T-helper 1 cell treated with Interleukin-12 subunit alpha and Interleukin-12 subunit beta and Interleukin-4 antibody, amounts not matched to agents 30 μg/mL and 1 μg/mL, for 36 hours (primary cell): ENCODE measurements around the gene PSEN2.

Experiments
- H3K27ac Mint-ChIP-seq: one replicate; pipeline ENCODE4 v1.8.0; 2021; ENCODE audit warnings: mild to moderate bottlenecking, mixed read lengths
- H3K27me3 Mint-ChIP-seq: one replicate; pipeline ENCODE4 v1.8.0; 2021; ENCODE audit warnings: low read depth, mixed read lengths
- H3K36me3 Mint-ChIP-seq: one replicate; pipeline ENCODE4 v1.8.0; 2021; ENCODE audit warnings: low read depth, mixed read lengths
- H3K4me1 Mint-ChIP-seq: one replicate; pipeline ENCODE4 v1.8.0; 2021; ENCODE audit warnings: low read depth, mixed read lengths
- H3K4me3 Mint-ChIP-seq: one replicate; pipeline ENCODE4 v1.8.0; 2021; ENCODE audit warnings: mild to moderate bottlenecking, moderate library complexity, mixed read lengths
- H3K9me3 Mint-ChIP-seq: one replicate; pipeline ENCODE4 v1.8.0; 2021; ENCODE audit warnings: mixed read lengths

PSEN2 gene

DNA sequence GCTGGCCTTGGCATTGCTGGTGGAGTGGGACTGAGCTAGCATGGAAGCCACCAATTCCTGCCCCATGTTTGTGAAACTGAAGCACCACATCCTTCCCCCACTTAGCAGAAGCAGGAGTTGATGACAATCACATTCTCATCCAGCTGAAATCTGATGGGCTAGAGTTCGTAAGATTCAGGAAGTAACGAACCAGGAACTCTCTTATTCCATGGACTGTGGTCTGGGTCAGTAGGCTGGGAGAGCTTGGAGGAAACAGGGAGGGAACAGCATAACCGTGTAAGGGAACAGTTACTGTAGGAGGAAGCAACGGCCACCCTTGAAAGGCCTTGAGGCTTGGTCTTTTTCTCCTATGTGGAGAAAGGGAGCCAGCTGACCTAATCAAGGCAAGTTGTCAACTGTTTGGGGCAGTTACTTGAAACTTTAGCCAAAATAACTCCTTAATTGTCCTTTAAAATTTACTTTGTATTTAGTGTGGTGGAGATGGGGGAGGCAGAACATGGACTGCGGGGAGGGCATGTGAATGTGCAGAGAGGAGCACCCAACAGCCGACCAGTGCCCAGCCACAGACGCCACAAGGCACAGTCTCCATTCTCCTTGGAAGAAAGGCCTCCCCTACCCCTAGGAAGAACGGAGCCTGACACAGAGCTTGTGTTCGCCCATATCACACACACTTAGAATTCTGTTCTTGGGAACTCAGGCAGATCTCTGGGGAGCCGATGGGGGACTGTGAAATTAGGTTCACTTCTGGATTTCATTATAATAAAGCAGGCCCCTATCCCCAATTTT lies 67.7 kb downstream of the PSEN2 start:
- Mint-ChIP-seq H3K36me3 (peaks cover 14% of the 10 kb centered on the region), H3K4me3 (peak overlapping the region; percentile 88), H3K4me1 (peaks cover 34% of the 10 kb centered on the region), H3K27ac (peak overlapping the region; percentile 97), H3K9me3 (peaks cover 25% of the 10 kb centered on the region), H3K27me3 (no peaks in the 10 kb centered on the region)

DNA sequence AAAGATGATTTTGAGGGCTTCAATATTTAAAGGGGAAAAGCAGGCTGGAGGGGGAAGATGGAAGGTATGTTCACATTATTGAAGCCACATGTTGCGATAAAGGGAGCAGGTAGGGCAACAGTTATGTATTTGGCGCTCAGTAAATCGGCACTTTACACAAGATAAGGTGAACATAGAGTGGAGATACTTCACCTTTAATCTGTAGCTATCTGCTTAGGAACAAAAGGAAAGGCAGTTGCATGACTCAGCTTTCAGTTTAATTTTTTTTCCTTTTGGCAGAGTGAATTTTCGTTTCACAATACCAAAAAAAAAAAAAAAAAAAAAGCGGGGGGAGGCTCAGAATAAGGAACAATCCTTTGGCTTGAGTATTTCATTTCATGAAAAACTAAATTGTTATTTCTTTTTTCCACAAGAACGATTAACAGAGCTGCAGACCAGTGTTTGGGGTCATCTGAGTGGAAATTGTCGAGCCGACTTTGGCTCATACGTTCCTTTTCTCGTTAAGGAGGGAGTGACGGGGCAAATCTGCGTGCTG lies 68.6 kb downstream of the PSEN2 start:
- peaks cover 14% of the 10 kb centered on the region for H3K36me3 Mint-ChIP-seq
- peak overlapping the region; percentile 97 for H3K27ac Mint-ChIP-seq
- peaks cover 40% of the 10 kb centered on the region for H3K4me1 Mint-ChIP-seq
- peak overlapping the region; percentile 88 for H3K4me3 Mint-ChIP-seq
- H3K9me3 Mint-ChIP-seq: peaks cover 25% of the 10 kb centered on the region
- H3K27me3 Mint-ChIP-seq: no peaks in the 10 kb centered on the region

DNA sequence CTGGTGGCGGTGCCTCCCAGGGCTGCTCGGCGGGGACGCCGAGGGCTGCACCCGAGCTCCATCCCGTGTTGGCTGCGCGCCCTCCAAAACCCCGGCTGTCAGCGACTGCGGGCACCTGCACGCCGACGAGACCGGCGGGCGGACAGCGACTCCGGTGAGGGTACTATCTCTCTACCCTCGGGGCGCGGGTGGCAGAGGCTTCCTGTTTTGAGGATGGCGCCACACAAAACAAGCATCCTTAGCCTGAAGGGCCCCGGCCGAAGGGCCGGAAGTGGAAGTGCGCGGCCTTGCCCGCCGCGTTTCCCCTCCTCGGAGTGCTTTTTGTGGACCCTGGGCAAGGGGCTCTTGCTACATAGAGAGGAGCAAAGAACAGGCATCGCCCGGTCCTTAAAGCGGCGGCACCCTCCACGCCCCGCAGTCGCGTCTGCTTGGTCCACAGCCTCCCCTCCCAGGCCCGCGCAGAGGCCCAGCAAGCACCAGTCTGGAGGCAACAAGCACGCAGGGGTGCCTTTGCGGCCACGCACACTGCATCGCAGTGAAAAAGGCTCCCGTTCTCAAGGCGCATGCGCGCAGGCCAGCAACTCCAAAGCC lies 69.1 kb downstream of the PSEN2 start:
- Mint-ChIP-seq H3K4me1 (peaks cover 43% of the 10 kb centered on the region), H3K36me3 (peaks cover 13% of the 10 kb centered on the region), H3K4me3 (peak overlapping the region; percentile 88), H3K9me3 (peaks cover 22% of the 10 kb centered on the region), H3K27me3 (no peaks in the 10 kb centered on the region), H3K27ac (peak overlapping the region; percentile 97)

DNA sequence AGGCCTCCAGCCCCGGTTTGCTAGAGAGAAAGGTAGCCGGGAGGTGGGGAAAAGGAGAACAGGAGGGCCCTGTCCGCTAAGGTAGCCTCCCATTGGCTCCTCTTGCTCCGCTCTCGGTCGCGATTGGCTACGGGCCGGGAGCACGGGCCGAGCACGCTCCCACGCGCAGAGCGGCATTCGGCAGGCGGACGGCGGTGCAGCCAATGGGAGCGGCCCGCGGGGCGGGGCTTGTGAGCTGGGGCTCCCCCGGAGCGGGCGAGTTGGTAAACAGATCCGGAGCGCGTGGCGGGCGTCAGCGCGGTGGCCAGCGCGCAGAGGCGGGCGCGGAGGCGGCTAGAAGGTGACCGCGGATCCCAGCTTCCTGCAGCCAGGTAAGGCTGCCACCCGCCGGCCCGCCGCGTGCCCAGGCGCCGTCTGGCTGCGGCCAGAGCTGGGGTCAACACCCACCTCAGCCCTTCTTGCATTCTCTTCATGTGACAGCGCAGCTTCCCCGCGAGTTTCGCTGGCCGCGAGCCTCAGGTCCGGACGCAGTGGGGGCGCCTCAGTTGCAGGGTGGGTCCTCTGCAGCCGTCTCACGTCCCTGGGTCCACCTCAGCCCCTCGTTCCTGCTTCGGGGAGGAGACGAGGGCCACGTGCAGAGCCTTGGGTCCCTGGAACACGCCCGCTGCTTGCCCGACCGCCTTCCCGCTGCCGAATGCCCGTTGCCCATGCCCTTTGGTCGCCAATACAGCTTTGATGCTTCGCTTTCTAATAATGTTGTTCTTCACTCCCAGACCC lies 69.8 kb downstream of the PSEN2 start, which contains the start of gene COQ8A:
Gene COQ8A, plus strand, starts transcription at position 266 of the 777 bp plus-strand sequence. CDS start 21,092 bp downstream, outside the sequence.
- Mint-ChIP-seq H3K4me3 (peak within 1 kb of the TSS; percentile 88), H3K4me1 (peaks cover 43% of the 10 kb centered on the region), H3K9me3 (peaks cover 15% of the 10 kb centered on the region), H3K27ac (peak within 1 kb of the TSS; percentile 97), H3K27me3 (no peaks in the 10 kb centered on the region), H3K36me3 (peaks cover 8% of the 10 kb centered on the region)

DNA sequence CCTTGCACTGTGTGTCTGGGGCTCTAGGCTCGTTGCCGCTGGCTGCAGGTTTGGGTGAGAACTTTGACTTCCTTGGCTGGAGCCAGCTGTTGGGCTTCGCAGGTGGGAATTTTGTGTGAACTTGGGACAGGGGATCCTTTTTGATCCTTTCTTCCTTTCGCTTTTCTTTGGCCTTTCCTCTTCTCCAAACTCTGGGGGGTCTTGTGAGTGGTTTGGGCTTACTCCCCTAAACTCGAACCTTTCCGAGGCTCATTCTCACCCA lies 70.3 kb downstream of the PSEN2 start:
- peaks cover 10% of the 10 kb centered on the region for H3K9me3 Mint-ChIP-seq
- H3K4me3 Mint-ChIP-seq: peak overlapping the region; percentile 88
- peak overlapping the region; percentile 97 for H3K27ac Mint-ChIP-seq
- H3K27me3 Mint-ChIP-seq: no peaks in the 10 kb centered on the region
- peaks cover 43% of the 10 kb centered on the region for H3K4me1 Mint-ChIP-seq
- peaks cover 3% of the 10 kb centered on the region for H3K36me3 Mint-ChIP-seq

DNA sequence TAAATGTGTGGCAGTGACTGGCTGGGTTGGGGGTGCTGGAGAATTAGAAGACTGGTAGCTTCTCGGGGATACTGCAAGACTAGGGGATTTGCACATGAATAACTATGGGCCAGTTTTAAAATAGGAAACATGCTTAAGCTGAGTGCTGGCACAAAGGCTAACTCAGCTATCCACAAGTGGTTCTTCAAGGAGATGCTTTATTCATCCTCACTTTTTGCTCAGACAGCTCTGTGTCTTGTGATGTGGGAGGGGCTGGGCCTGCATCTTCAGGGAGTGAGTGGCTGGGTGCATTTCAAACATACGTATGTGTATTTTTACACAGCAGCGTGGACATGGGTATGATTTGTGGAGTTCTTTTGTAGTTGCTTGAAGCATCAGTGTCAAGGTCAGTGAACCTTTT lies 72.0 kb downstream of the PSEN2 start:
- peaks cover 2% of the 10 kb centered on the region for H3K36me3 Mint-ChIP-seq
- peaks cover 4% of the 10 kb centered on the region for H3K9me3 Mint-ChIP-seq
- no peaks in the 10 kb centered on the region for H3K27me3 Mint-ChIP-seq
- H3K27ac Mint-ChIP-seq: no peak overlapping the region
- no peak overlapping the region for H3K4me3 Mint-ChIP-seq
- peaks cover 46% of the 10 kb centered on the region for H3K4me1 Mint-ChIP-seq

DNA sequence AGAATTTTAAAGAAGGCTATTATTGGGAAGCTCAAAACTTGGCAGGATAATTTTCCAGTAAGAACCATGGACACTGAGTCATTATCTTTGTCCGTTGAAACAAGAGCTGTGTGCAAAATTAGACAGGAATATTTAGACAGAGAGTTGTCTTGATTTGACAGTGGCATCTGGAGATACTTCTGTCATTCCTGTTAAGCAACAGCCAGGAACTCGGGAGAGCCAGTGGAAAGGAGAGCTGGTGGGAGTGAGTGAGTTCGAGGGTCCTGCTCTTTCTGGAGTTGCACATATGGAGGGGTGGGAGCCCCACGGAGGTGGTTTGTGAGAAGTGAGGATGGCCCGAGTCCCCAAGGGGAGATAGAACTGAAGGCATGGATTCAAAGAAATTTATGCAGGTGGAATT lies 72.7 kb downstream of the PSEN2 start:
- no peak overlapping the region for H3K27ac Mint-ChIP-seq
- no peak overlapping the region for H3K4me3 Mint-ChIP-seq
- H3K36me3 Mint-ChIP-seq: no peaks in the 10 kb centered on the region
- no peaks in the 10 kb centered on the region for H3K27me3 Mint-ChIP-seq
- peaks cover 3% of the 10 kb centered on the region for H3K9me3 Mint-ChIP-seq
- H3K4me1 Mint-ChIP-seq: peaks cover 38% of the 10 kb centered on the region

DNA sequence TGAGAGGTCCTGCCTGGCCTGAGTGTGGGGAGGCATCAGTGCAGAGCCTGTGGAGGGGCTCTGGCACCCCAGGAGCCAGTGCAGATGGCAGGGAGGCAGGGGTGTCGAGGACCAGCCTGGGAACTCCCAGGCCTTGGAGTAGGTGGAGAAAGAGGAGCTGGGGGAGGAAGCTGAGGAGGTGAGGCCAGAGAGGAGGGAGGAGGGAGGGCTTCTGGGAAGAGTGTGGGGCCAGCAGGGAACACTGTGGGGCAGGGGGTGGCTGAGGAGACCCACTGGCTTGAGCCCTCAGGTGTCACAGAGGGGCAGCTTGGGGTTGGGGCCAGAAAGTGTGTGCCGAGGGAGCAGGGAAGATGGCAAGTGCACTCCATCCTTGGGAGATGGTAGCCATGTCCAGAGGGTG lies 73.5 kb downstream of the PSEN2 start:
- Mint-ChIP-seq H3K36me3 (no peaks in the 10 kb centered on the region), H3K4me1 (peaks cover 31% of the 10 kb centered on the region)

DNA sequence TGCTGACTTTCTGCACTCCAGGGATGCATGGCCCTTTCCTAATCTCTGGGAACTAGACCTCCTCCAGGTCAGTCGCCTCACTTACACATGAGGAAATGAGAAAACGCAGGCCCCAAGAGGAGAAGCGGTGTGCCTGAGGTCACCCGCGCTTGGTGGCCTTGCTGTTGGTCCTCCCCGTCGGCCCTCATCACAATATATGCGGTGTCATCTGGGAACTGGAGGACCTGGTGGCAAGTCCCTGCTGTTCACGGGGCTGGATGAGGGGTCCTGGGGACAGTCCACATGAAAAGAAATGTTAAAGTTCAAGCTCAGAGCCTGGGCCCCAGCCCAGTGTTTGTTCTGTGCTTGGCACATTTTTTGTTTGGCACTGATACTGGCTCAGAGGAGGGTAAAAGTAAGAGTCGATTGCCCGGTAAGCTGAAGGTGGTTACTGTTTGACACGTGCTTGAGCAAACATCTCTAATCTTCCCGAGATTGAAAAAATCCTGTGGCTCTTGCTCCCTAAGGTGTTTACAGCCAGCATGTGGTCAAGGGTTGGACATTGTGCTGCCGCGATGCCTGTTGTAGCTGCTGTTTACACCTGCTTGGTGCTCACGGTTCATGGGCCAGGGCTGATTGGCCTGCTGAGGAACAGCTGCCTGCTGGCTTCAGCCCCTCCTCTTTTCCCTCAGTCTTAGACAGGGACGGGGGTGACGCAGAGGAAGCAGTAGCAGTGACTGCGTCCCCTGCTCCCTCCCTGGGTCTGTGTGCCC lies 74.9 kb downstream of the PSEN2 start:
- Mint-ChIP-seq H3K27me3 (no peaks in the 10 kb centered on the region), H3K27ac (no peak overlapping the region), H3K4me1 (peaks cover 28% of the 10 kb centered on the region), H3K9me3 (peaks cover 5% of the 10 kb centered on the region), H3K36me3 (no peaks in the 10 kb centered on the region), H3K4me3 (no peak overlapping the region)

More for the DNA sequence above, 73.5 kb downstream of the PSEN2 start:
- Mint-ChIP-seq H3K27ac (no peak overlapping the region), H3K27me3 (no peaks in the 10 kb centered on the region), H3K9me3 (peaks cover 5% of the 10 kb centered on the region), H3K4me3 (no peak overlapping the region)
